ENCODE data around the gene FUT8. TPM values are rescaled to one million over a fixed set of nuclear protein-coding genes. Genes with fewer than 3 reads are reported as not detected.

Gene FUT8
- total RNA-seq = 10 to 100 TPM in 1 of 2 donors, 1 to 10 TPM in 1; 5.9 to 14.1 TPM
- 1 to 10 TPM; 1.1 to 2.1 TPM for polyA plus RNA-seq

- Histone ChIP-seq H3K9me3 (ENCODE audit: control insufficient read depth in 4 of 4, low read length in 3 of 4) (no peaks in the 10 kb centered on the region), H3K4me3 (ENCODE audit: low read depth in 1 of 3, low read length in 3 of 3) (peak within 1 kb of the TSS; percentile 82 to 86 (median 85)), H3K4me1 (ENCODE audit: control insufficient read depth in 4 of 4, insufficient read depth in 4 of 4, low read length in 3 of 4) (peaks cover 0 to 22% (median 10%) of the 10 kb centered on the region in 4 donors), H3K36me3 (ENCODE audit: control insufficient read depth in 4 of 4, insufficient read depth in 3 of 4, low read depth in 1 of 4, low read length in 3 of 4) (no peaks in the 10 kb centered on the region), H3K9ac (ENCODE audit: low read depth in 1 of 2, low read length in 2 of 2) (peak within 1 kb of the TSS; percentile 50 to 88), H3K27ac (ENCODE audit: low read depth in 1 of 2, low read length in 2 of 2) (peak within 1 kb of the TSS; percentile 81 to 87), H3K27me3 (ENCODE audit: control insufficient read depth in 4 of 4, insufficient read depth in 4 of 4, low read length in 3 of 4) (no peaks in the 10 kb centered on the region)
- peak; percentile 81 for DNase-seq (ENCODE audit: low spot score)
- WGBS = under 1% methylated on average over 85 of the region's 85 CpGs
- TF ChIP-seq ZBTB33 (IDR thresholded peaks at IDR 0.05) = no peak
- TF ChIP-seq JUND (IDR thresholded peaks at IDR 0.05) = no peak
- peak in 1 of 2 donors; percentile 13 for TF ChIP-seq RXRA (IDR thresholded peaks at IDR 0.05)
- peak; percentile 48 for TF ChIP-seq TAF1 (conservative IDR thresholded peaks at IDR 0.05)
- TF ChIP-seq NR2F2 (IDR thresholded peaks at IDR 0.05) = no peak
- TF ChIP-seq FOXA1 (IDR thresholded peaks at IDR 0.05) = no peak
- TF ChIP-seq REST (IDR thresholded peaks at IDR 0.05) = peak; percentile 82
- peak; percentile 47 for TF ChIP-seq YY1 (IDR thresholded peaks at IDR 0.05)
- peak; percentile 35 for TF ChIP-seq CTCF (IDR thresholded peaks at IDR 0.05; ENCODE audit: low read depth, low read length, missing input control)
- no peak for TF ChIP-seq HNF4A (conservative IDR thresholded peaks at IDR 0.05)
- no peak for TF ChIP-seq HNF4G (IDR thresholded peaks at IDR 0.05)
- no peak for TF ChIP-seq ATF3 (IDR thresholded peaks at IDR 0.05)
- peak in 1 of 2 donors; percentile 12 for TF ChIP-seq GABPA (IDR thresholded peaks at IDR 0.05 in 1 of 2, conservative IDR thresholded peaks at IDR 0.05 in 1 of 2)
- no peak for TF ChIP-seq MAX (IDR thresholded peaks at IDR 0.05)
- peak; percentile 72 to 75 for TF ChIP-seq RAD21 (IDR thresholded peaks at IDR 0.05)
- peak; percentile 12 for TF ChIP-seq SP1 (IDR thresholded peaks at IDR 0.05)
- no peak for TF ChIP-seq EGR1 (IDR thresholded peaks at IDR 0.05; ENCODE audit: low read depth in 2 of 2)
- no peak for TF ChIP-seq FOXA2 (IDR thresholded peaks at IDR 0.05)
These were observed at the start of gene FUT8 for GRCh38 chr14:65412032-65412846. Gene FUT8, plus strand, starts transcription at chr14:65412730. Its CDS starts 148,834 bp downstream, at chr14:65561564.

All from liver (tissue), 9 donors.